ENCODE measurements around the gene BTBD16.

BTBD16 gene

GRCh38 chr10:122269059-122269687 lies 1.9 kb upstream of the BTBD16 start:
- H3K4me3 ChIP-seq (replicated peaks; ENCODE audit: low read depth, low read length), result no peak overlapping the region
- TF ChIP-seq CTCF (IDR thresholded peaks at IDR 0.05; ENCODE audit: low read length, missing control alignments), result no peak
- no peak for DNase-seq (ENCODE audit: low read depth)

GRCh38 chr10:122273966-122274545 lies 3.0 kb downstream of the BTBD16 start:
- TF ChIP-seq CTCF (IDR thresholded peaks at IDR 0.05; ENCODE audit: low read length, missing control alignments), result no peak
- H3K4me3 ChIP-seq (replicated peaks; ENCODE audit: low read depth, low read length), result no peak overlapping the region
- no peak for DNase-seq (ENCODE audit: low read depth)

GRCh38 chr10:122276611-122277208 lies 5.6 kb downstream of the BTBD16 start:
- TF ChIP-seq CTCF (IDR thresholded peaks at IDR 0.05; ENCODE audit: low read length, missing control alignments), result no peak
- peak; percentile 57 for DNase-seq (ENCODE audit: low read depth)
- H3K4me3 ChIP-seq (replicated peaks; ENCODE audit: low read depth, low read length), result no peak overlapping the region

- H3K4me3 ChIP-seq (replicated peaks; ENCODE audit: low read depth, low read length), result no peak overlapping the region
- TF ChIP-seq CTCF (IDR thresholded peaks at IDR 0.05; ENCODE audit: low read length, missing control alignments), result no peak
- DNase-seq (ENCODE audit: low read depth), result no peak
Measured at GRCh38 chr10:122277526-122278136, 6.5 kb downstream of the BTBD16 start.

- TF ChIP-seq CTCF (IDR thresholded peaks at IDR 0.05; ENCODE audit: low read length, missing control alignments), result peak; percentile 79
- no peak overlapping the region for H3K4me3 ChIP-seq (replicated peaks; ENCODE audit: low read depth, low read length)
- DNase-seq (ENCODE audit: low read depth), result peak; percentile 64
Measured at GRCh38 chr10:122279725-122280141, 8.6 kb downstream of the BTBD16 start.

- H3K4me3 ChIP-seq (replicated peaks; ENCODE audit: low read depth, low read length), result no peak overlapping the region
- TF ChIP-seq CTCF (IDR thresholded peaks at IDR 0.05; ENCODE audit: low read length, missing control alignments), result no peak
- DNase-seq (ENCODE audit: low read depth), result no peak
Measured at GRCh38 chr10:122280156-122280555, 9.1 kb downstream of the BTBD16 start.

All from fibroblast of pulmonary artery (primary cell).